ENCODE data around the gene GNA14. TPM values are rescaled to one million over a fixed set of nuclear protein-coding genes. Genes with fewer than 3 reads are reported as not detected.
"Not testable (repeated sequence)": the region's sequence is repeated elsewhere in the genome, so short reads cannot be mapped to it uniquely, and the experiment has no call there.

Gene GNA14
- total RNA-seq, 1 donor from 2014 or later = 0.22 TPM

DNA sequence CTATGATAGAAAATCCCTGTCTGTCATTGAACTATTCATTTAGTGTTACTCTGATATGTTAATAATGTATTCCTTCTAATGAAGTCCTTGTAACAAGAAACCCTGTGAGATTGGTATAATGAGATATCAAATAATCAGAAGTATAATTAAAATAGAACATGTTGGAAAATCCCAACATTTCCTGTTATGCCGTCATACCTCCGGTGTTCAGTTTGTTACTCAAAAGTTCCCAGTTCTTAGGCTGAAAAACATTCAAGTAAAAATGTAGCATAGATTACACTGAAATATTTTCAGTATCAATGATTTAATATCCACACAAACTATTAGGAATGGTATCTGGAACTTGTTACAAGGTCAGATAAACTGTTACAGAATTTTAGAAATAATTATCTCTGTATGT lies 227.5 kb downstream of the GNA14 start:
- no peak overlapping the region for H3K4me3 Mint-ChIP-seq (ENCODE audit: unreplicated experiment)
- peaks cover 22% of the 10 kb centered on the region for H3K4me1 Mint-ChIP-seq (ENCODE audit: low read depth)
- H3K9me3 Mint-ChIP-seq (ENCODE audit: low read depth) = no peaks in the 10 kb centered on the region

DNA sequence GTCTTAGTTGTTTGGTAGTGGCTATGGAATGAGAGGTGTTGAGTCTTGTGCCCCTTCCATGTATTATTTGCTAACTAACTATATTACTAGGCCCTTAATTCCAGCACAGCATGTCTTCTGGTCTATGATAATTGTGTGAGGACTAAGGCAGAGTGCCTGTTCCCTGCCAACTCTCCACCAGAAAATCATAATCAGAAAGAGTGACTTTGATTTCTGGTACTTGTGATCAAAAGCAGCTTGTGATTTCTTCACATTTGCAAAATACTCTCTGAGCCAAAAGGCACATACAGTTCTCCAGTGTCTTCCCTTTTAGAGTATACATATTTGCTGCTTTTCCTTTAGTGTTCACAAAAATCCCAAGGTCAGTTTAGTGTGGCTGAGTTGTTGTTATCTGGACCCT lies 229.9 kb downstream of the GNA14 start:
- Mint-ChIP-seq H3K27ac (ENCODE audit: unreplicated experiment) (peak overlapping the region; percentile 86), H3K9me3 (ENCODE audit: low read depth) (peaks cover 3% of the 10 kb centered on the region), H3K4me1 (ENCODE audit: low read depth) (peaks cover 22% of the 10 kb centered on the region), H3K4me3 (ENCODE audit: unreplicated experiment) (no peak overlapping the region), H3K36me3 (ENCODE audit: low read depth) (peaks cover 7% of the 10 kb centered on the region), H3K27me3 (ENCODE audit: low read depth) (no peaks in the 10 kb centered on the region)
- DNase-seq (ENCODE audit: low spot score) = no peak
- TF ChIP-seq, protein P1, sequence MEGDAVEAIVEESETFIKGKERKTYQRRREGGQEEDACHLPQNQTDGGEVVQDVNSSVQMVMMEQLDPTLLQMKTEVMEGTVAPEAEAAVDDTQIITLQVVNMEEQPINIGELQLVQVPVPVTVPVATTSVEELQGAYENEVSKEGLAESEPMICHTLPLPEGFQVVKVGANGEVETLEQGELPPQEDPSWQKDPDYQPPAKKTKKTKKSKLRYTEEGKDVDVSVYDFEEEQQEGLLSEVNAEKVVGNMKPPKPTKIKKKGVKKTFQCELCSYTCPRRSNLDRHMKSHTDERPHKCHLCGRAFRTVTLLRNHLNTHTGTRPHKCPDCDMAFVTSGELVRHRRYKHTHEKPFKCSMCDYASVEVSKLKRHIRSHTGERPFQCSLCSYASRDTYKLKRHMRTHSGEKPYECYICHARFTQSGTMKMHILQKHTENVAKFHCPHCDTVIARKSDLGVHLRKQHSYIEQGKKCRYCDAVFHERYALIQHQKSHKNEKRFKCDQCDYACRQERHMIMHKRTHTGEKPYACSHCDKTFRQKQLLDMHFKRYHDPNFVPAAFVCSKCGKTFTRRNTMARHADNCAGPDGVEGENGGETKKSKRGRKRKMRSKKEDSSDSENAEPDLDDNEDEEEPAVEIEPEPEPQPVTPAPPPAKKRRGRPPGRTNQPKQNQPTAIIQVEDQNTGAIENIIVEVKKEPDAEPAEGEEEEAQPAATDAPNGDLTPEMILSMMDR (IDR thresholded peaks at IDR 0.05) = no peak

More for the DNA sequence above, 227.5 kb downstream of the GNA14 start:
- TF ChIP-seq, protein P1 (IDR thresholded peaks at IDR 0.05) = no peak
- DNase-seq (ENCODE audit: low spot score) = no peak
- Mint-ChIP-seq H3K36me3 (ENCODE audit: low read depth) (peaks cover 5% of the 10 kb centered on the region), H3K27ac (ENCODE audit: unreplicated experiment) (no peak overlapping the region), H3K27me3 (ENCODE audit: low read depth) (no peaks in the 10 kb centered on the region)

DNA sequence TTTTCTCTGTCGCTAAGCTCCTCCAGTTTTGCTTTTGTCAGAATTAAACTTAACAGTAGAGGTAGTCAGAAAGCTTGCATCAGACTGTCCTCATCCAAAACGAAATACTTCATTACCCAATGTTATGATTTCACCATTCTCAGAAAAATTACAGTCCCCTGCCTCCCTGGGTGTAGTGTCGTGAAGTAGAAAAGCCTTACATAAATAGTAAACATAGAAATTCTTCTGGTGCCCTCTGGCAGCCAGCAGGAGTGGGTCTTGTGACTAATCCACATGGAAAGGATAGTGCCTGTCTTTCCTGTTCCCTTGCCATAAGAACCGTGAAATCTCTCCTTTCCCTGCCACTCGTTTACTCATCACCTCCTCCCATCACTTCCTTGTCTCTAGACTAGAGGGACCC lies 230.6 kb downstream of the GNA14 start:
- peaks cover 3% of the 10 kb centered on the region for H3K9me3 Mint-ChIP-seq (ENCODE audit: low read depth)
- TF ChIP-seq, protein P1 (IDR thresholded peaks at IDR 0.05) = peak; percentile 17
- peak overlapping the region; percentile 86 for H3K27ac Mint-ChIP-seq (ENCODE audit: unreplicated experiment)
- no peak for DNase-seq (ENCODE audit: low spot score)
- peak overlapping the region; percentile 14 for H3K4me3 Mint-ChIP-seq (ENCODE audit: unreplicated experiment)
- peaks cover 7% of the 10 kb centered on the region for H3K36me3 Mint-ChIP-seq (ENCODE audit: low read depth)
- peaks cover 22% of the 10 kb centered on the region for H3K4me1 Mint-ChIP-seq (ENCODE audit: low read depth)
- no peaks in the 10 kb centered on the region for H3K27me3 Mint-ChIP-seq (ENCODE audit: low read depth)

DNA sequence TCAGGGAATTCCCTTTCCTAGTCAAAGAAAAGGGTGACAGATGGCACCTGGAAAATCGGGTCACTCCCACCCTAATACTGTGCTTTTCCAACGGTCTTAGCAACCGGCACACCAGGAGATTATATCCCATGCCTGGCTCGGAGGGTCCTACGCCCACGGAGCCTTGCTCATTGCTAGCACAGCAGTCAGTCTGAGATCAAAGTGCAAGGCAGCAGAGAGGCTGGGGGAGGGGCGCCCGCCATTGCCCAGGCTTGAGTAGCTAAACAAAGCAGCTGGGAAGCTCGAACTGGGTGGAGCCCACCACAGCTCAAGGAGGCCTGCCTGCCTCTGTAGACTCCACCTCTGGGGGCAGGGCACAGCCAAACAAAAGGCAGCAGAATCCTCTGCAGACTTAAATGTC lies 239.6 kb downstream of the GNA14 start:
- not testable (repeated sequence) for H3K27ac Mint-ChIP-seq (ENCODE audit: unreplicated experiment); H3K27me3 Mint-ChIP-seq (ENCODE audit: low read depth); H3K4me3 Mint-ChIP-seq (ENCODE audit: unreplicated experiment); DNase-seq (ENCODE audit: low spot score); H3K4me1 Mint-ChIP-seq (ENCODE audit: low read depth)
- peaks cover 39% of the 10 kb centered on the region for H3K36me3 Mint-ChIP-seq (ENCODE audit: low read depth)
- H3K9me3 Mint-ChIP-seq (ENCODE audit: low read depth) = peaks cover 16% of the 10 kb centered on the region

DNA sequence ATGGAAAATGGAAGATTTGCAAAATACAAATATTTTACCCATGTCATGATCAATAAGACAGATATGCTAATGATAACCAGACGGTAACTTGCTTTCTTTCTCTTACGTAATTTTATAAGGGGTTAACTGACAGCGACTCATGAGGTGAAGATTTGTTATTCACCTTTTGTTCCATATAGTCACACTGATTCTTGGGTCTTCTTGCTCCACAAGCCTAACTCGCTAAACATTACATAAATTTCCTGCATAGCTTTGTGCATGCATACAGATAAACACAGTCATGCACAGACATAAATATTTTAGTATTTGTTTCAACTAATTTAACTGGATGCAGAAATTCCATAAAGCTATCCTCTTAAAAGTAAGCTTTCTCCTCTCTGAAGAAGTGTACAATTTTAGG lies 244.9 kb downstream of the GNA14 start:
- Mint-ChIP-seq H3K4me1 (ENCODE audit: low read depth) (peaks cover 16% of the 10 kb centered on the region), H3K36me3 (ENCODE audit: low read depth) (peaks cover 25% of the 10 kb centered on the region)
- no peak for DNase-seq (ENCODE audit: low spot score)

DNA sequence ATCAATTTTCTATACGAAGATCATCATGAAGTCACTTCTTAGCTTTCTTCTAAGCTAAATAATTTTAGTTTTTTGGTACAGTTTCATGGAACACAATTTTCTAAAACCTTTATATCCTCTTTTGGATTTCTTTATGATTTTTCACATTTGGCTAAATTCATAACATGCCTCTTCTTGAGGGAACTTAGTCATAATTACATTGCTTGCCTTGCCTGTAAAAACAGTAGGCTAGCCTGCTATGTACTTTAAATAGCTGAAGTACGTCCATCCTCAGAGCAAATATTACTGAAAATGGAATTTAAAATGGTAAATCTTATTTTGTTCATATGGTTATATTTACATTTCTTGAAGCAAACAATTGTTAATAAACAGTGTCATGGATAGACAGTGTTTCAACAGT lies 245.8 kb downstream of the GNA14 start:
- Mint-ChIP-seq H3K4me1 (ENCODE audit: low read depth) (peaks cover 16% of the 10 kb centered on the region), H3K27ac (ENCODE audit: unreplicated experiment) (peak overlapping the region; percentile 63), H3K36me3 (ENCODE audit: low read depth) (peaks cover 19% of the 10 kb centered on the region), H3K9me3 (ENCODE audit: low read depth) (peaks cover 3% of the 10 kb centered on the region), H3K4me3 (ENCODE audit: unreplicated experiment) (peak overlapping the region; percentile 9), H3K27me3 (ENCODE audit: low read depth) (no peaks in the 10 kb centered on the region)
- no peak for DNase-seq (ENCODE audit: low spot score)
- TF ChIP-seq, protein P1 (IDR thresholded peaks at IDR 0.05) = no peak

More for the DNA sequence above, 244.9 kb downstream of the GNA14 start:
- Mint-ChIP-seq H3K9me3 (ENCODE audit: low read depth) (peaks cover 7% of the 10 kb centered on the region), H3K4me3 (ENCODE audit: unreplicated experiment) (no peak overlapping the region), H3K27ac (ENCODE audit: unreplicated experiment) (no peak overlapping the region), H3K27me3 (ENCODE audit: low read depth) (no peaks in the 10 kb centered on the region)
- TF ChIP-seq, protein P1 (IDR thresholded peaks at IDR 0.05) = no peak

Data from chondrocyte (in vitro differentiated cells).